SK-MEL-5 (cell line): ENCODE data around the gene PKP3. TPM values are rescaled to one million over a fixed set of nuclear protein-coding genes. Genes with fewer than 3 reads are reported as not detected.
"Not testable (repeated sequence)": the region's sequence is repeated elsewhere in the genome, so short reads cannot be mapped to it uniquely, and the experiment has no call there.

Source experiments
- DNase-seq: peaks from one replicate; pipeline ENCODE4 v3.0.0-alpha.2; 2016; ENCODE audit warnings: low read depth, low spot score
- in situ Hi-C: cut with HindIII; loops from 2 replicates; pipeline ENCODE4 v1.10.0; 2016; ENCODE audit warnings: low sequenced_read_pairs, high pct_unique_total_duplicates, low pct_unique_long_range_greater_than_20kb
- total RNA-seq: library from RNA; depleted of rRNA; stranded (reverse); fragments of >200 nt; shearing (Covaris generic); gene quantifications from 2 replicates; pipeline ENCODE4 v1.2.3, GENCODE V29; 2014

The PKP3 gene
- total RNA-seq, 1 experiment from 2014 or later = not detected

DNA sequence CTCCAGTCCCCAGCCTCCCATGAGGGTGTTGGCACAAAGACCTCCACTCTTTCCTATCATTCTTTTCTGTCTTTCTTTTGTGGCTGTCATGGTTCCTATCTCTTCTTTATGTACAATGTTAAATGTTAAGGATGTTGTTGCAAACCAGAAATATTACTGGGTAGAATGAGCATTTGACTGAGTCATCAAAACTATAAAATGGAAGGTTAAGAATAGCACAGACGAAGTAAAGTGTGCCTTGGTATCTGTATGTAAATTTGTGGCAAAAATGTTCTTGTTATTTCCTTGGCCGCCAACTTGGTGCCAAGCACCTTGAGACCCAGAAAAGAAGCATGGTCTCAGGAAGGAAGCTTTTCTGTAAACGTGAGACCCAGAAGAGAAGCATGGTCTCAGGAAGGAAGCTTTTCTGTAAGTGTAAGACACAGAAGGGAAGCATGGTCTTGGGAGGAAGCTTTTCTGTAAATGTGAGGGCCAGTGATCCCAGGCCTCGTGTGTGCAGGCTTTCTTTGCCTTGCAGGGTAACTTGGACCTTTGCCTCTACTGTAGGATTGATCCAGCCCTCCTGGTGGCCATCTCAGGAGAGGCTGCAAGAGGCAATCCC is 6.7 kb upstream of the PKP3 start:
- in situ Hi-C loops = no loop called here
- no peak for DNase-seq

GRCh38 chr11:389369-389768 is 4.6 kb upstream of the PKP3 start:
- DNase-seq, in situ Hi-C loops: not testable (repeated sequence)

DNA sequence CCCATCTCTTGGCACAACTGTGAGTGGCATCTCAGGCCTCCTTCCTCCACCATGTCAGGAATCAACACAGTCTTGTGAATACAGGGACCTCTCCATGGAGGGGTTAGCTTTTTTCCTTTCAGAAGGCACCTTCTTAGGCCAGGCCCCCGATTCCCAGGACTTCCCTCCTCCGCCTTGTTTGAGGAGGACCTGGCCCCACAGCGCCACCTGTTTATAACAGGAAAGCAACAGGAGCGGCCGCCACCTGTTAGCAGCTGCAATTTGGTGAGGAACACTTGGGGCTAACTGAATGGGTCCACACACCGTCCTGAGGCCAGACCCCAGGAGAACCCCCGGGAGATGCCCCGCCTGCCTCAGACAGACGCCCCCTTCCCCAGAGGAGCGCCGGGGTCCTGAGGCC is 3.8 kb upstream of the PKP3 start:
- no peak for DNase-seq
- in situ Hi-C loops = no loop called here

GRCh38 chr11:391117-392017 is 2.6 kb upstream of the PKP3 start:
- DNase-seq = no peak
- in situ Hi-C loops = no loop called here

DNA sequence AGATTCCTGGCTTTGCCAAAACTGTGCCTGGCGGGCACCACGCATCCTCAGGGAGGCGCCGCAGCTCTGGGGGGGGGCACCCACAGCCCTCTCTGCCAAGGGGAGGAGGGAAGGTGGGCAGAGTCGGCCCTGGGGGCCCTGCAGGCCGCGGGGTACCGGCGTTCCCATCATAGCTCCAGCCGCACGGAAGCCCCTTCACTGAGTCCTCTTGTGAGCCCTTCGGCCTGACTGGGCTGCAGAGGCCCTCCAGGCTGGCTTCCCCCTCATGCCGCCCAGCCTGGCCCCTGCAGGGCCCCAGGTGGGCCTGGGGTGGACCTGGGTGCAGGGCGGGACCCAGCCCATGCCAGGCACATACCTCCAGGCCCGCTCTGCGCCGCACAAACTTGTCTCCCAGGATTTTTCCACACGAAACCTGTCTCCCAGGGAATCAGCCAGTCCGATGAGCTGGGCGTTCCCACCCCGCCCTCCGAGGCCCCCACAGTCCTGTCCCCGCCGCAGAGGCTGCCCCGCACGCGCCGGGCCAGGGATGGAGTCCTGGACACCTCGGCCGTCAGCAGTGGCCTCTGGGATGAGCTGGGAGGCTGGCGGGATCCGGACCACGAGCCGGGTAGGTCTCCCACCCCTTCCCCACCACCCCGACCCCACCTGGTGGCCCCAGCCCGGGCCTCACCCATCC is 1.8 kb upstream of the PKP3 start:
- in situ Hi-C loops = no loop called here
- DNase-seq = no peak

DNA sequence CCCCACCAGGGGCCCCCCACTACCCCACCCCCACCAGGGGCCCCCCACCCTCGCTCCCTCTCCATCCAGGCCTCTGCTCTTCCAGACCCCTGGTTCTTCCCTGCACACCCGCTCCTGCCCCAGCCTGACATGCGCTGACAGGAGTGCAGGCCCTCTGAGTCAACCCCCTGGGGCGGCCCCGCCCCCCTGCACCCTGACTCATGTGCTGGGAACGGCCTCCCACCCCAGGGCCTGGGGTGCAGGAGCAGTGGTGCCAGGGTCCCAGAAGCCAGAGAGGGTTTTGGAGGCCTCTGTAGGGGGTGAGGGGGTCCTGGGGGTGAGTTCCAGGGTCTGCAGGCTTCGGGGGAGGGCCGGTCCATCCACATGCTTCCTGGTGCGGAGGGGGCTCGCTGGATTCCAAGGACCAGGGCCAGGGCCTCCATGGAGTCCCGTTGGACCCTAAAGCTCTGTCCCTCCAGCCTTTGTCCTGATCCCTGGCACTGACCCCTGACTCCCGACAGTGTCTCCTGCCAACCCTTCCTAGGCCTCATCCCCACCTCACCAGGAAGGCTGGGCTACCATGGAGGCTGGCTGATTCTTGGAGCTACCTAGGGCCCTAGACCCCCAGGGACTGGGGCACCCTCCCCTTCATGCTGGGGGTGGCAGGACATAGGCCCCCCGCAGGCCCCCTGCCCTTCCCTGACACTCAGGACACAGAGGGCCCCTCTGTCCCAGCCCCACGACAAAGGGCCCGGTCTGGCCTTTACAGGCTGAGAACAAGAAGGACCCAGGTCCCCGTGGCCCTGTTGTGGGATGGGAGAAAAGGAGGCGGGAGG is 583 bp upstream of the PKP3 start:
- no peak for DNase-seq
- in situ Hi-C loops = no loop called here

GRCh38 chr11:394858-395655 is 1.0 kb downstream of the PKP3 start:
- DNase-seq = no peak
- in situ Hi-C loops = no loop called here

GRCh38 chr11:395866-396265 is 1.9 kb downstream of the PKP3 start:
- no peak for DNase-seq
- in situ Hi-C loops = no loop called here

GRCh38 chr11:396511-396947 is 2.5 kb downstream of the PKP3 start:
- DNase-seq = no peak
- in situ Hi-C loops = no loop called here

- in situ Hi-C loops = no loop called here
- peak; percentile 44 for DNase-seq
These were observed 3.0 kb downstream of the PKP3 start for GRCh38 chr11:396948-397548.

DNA sequence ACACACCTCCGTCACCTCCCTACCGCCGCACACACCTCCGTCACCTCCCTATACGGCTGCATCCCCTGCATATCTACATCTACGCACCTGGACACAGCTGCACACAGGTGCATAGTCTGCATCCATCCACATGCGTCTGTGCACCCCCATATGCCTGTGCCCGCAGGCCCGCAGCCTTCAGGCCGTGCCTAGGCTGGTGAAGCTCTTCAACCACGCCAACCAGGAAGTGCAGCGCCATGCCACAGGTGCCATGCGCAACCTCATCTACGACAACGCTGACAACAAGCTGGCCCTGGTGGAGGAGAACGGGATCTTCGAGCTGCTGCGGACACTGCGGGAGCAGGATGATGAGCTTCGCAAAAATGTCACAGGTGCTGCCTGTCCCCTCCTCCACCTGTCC is 4.8 kb downstream of the PKP3 start:
- in situ Hi-C loops = no loop called here
- DNase-seq = no peak

DNA sequence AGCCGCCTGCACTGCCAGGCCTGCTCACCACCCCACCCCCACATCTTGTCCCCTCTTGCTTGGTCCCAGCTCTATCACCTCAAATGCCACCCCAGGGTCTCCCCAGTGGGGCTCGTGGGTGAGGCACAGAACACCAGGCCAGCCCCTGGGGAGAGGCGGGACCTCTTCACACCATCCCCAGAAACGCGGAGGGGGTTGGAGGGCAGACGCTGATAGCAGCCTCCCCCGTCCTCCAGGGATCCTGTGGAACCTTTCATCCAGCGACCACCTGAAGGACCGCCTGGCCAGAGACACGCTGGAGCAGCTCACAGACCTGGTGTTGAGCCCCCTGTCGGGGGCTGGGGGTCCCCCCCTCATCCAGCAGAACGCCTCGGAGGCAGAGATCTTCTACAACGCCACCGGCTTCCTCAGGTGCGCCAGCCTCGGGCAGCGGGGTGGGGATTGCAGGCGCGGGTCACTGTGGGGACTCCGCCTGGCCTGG is 5.8 kb downstream of the PKP3 start:
- in situ Hi-C loops = no loop called here
- DNase-seq = no peak

DNA sequence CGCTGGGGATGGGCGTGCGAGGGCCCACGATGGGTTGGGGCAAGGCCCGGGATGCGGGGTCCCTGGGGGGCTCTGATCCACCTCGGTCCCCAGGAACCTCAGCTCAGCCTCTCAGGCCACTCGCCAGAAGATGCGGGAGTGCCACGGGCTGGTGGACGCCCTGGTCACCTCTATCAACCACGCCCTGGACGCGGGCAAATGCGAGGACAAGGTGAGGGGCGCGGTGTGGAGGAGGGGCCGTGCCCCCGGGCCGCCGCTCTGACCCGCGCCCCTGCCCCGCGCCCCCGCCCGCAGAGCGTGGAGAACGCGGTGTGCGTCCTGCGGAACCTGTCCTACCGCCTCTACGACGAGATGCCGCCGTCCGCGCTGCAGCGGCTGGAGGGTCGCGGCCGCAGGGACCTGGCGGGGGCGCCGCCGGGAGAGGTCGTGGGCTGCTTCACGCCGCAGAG is 6.3 kb downstream of the PKP3 start:
- in situ Hi-C loops = no loop called here

GRCh38 chr11:401196-401595 is 7.2 kb downstream of the PKP3 start:
- in situ Hi-C loops, DNase-seq: not testable (repeated sequence)

More for the DNA sequence above, 6.3 kb downstream of the PKP3 start:
- no peak for DNase-seq

GRCh38 chr11:403021-403760 is 9.2 kb downstream of the PKP3 start:
- no peak for DNase-seq
- in situ Hi-C loops = no loop called here
